ENCODE results near the gene SOD1. TPM values are rescaled to one million over a fixed set of nuclear protein-coding genes. Genes with fewer than 3 reads are reported as not detected.

The SOD1 gene
- total and polyA plus RNA-seq, 2 donors (not counting 3 experiments of a cell fraction or from before 2014, with no cell fraction given), result 198 to 268 TPM

GRCh38 chr21:31716106-31716505, 56.6 kb downstream of the SOD1 start:
- intact Hi-C loops (cut with micrococcal nuclease) (no loop called here), dilution Hi-C loops (cut with MboI; ENCODE audit: extremely low pct_ligation_motif_present, low sequenced_read_pairs) (no loop called here)
- ChIA-PET CTCF (interaction anchor here (1.0 kb wide), 1 partner anchor 27 kb away, joined by 3 read pairs; no protein-coding TSS in a partner anchor), POLR2A (no interaction called here)
- peaks cover under 1% of the 10 kb centered on the region for H3K4me1 ChIP-seq (ENCODE audit: control insufficient read depth, extremely low read depth, insufficient read depth, low read length)
- H3K9me3 ChIP-seq (replicated peaks; ENCODE audit: control insufficient read depth, insufficient read depth, low read length), result no peaks in the 10 kb centered on the region
- H3K4me2 ChIP-seq (ENCODE audit: insufficient read depth, low read length), result no peak overlapping the region
- FAIRE-seq, result no peak
- no peak overlapping the region for H3K27ac ChIP-seq (ENCODE audit: insufficient read depth, low read depth, low read length)
- H3K9ac ChIP-seq (replicated peaks; ENCODE audit: extremely low read depth, insufficient read depth, low read length), result no peak overlapping the region
- peaks cover 25% of the 10 kb centered on the region for H4K20me1 ChIP-seq (replicated peaks; ENCODE audit: control insufficient read depth, extremely low read depth, insufficient read depth, low read length)
- no peaks in the 10 kb centered on the region for H3K9me1 ChIP-seq (replicated peaks; ENCODE audit: control insufficient read depth, extremely low read depth, insufficient read depth, low read length)
- no peak overlapping the region for H3K4me3 ChIP-seq (replicated peaks in 1 of 3; ENCODE audit: insufficient read depth in 1 of 3, low read depth in 1 of 3, low read length in 3 of 3)
- H3K79me2 ChIP-seq (ENCODE audit: control insufficient read depth, insufficient read depth, low read length), result peaks cover 96% of the 10 kb centered on the region
- DNase-seq (ENCODE audit: low read depth, low spot score), result no peak
- TF ChIP-seq POLR2A (IDR thresholded peaks at IDR 0.05; ENCODE audit: low read depth, low read length) (no peak), JUN (IDR thresholded peaks at IDR 0.05; ENCODE audit: borderline replicate concordance, insufficient read depth, insufficient read length, low read depth) (no peak), MYC (IDR thresholded peaks at IDR 0.05; ENCODE audit: low read depth, low read length) (no peak), POLR2AphosphoS5 (IDR thresholded peaks at IDR 0.05; ENCODE audit: insufficient read depth, low read depth, low read length) (no peak), GATA2 (IDR thresholded peaks at IDR 0.05; ENCODE audit: insufficient read depth, insufficient read length, low read depth, low read length) (no peak), EZH2 (IDR thresholded peaks at IDR 0.05; ENCODE audit: borderline replicate concordance, low read depth, low read length, severe bottlenecking) (no peak)
- no peak overlapping the region for H2AFZ ChIP-seq (ENCODE audit: low read depth, low read length)
- H3K36me3 ChIP-seq (ENCODE audit: control insufficient read depth in 2 of 2, extremely low read depth in 1 of 2, insufficient read depth in 2 of 2, low read length in 2 of 2), result no peaks in the 10 kb centered on the region
- no peaks in the 10 kb centered on the region for H3K27me3 ChIP-seq (ENCODE audit: control insufficient read depth in 2 of 2, insufficient read depth in 2 of 2, low read length in 2 of 2)
- no TSS peak for BruUV-seq (replicated peaks)

Small RNAs within 50 kb of the gene (small RNA-seq; reads per million reads assigned to genes)
- gene RF01241 (ENCODE audit: insufficient read depth, insufficient read length, low read depth, low replicate concordance), result 1.5 reads per million

Other genes starting within 250 kb of the SOD1 start
- 41.2 and 42.0 TPM in 2 replicates for gene SCAF4, start 72.4 kb downstream of the SOD1 start, total RNA-seq
- 11.4 and 12.2 TPM in 2 replicates for gene SCAF4, start 72.4 kb downstream of the SOD1 start, polyA plus RNA-seq
- gene HUNK, start 213.3 kb downstream of the SOD1 start, total RNA-seq, result not detected in 2 replicates
- gene HUNK, start 213.3 kb downstream of the SOD1 start, polyA plus RNA-seq, result not detected in 2 replicates

Data from endothelial cell of umbilical vein (primary cell).